ENCODE results near the gene AQP9. TPM values are rescaled to one million over a fixed set of nuclear protein-coding genes. Genes with fewer than 3 reads are reported as not detected.
A peak's percentile ranks its signal among the peaks of the same experiment; 100 is the strongest.

The AQP9 gene
- polyA plus RNA-seq, 5 donors = 0.18 to 0.31 (median 0.28) TPM; not detected in 1

DNA sequence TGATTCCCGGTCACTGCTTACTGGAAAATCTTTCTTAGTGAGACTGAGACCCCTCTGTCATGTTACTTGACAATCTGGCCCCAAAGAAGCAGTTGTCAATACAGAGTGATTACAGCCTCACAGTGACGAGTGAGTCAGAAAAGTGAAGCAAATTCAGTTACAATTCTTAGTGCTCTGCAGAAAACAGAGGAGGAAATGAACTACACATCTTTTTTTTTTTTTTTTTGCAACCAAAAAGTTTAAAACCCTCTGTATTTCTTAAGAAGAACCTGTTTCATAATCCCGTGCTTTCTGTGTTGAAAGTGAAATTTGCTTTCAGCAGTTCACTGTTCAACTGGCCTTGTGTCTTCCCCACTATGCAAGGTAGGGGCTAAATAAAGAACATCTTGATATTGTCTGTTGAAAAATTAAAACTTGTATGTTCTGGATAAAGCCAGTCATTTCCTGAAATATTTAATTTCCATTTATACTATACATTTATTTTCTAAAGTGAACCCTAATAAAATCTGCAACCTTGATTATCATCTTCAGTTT lies 1.9 kb downstream of the AQP9 start:
- no peak for DNase-seq

DNA sequence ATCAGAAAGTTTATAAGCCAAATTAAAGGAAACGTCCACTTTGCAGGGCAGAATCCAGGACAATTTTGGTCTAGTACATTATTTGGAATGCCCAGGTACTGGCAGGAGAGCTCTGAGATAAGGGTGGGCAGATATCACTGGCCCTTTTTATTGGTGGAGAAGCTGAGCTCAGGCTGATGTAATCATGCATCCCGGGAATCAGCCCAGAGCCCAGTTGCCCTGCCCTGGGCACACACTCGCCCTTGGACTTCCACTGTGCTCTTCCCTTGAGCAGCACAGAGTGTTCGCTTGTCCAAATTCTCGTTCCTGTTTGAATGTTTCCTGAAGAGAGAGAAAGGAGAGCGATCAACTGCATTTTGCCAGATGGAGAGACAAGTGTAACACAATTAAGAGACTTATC lies 3.7 kb downstream of the AQP9 start:
- DNase-seq = no peak

- no peak for DNase-seq
These were observed 4.8 kb downstream of the AQP9 start for GRCh38 chr15:58142827-58143461.

DNA sequence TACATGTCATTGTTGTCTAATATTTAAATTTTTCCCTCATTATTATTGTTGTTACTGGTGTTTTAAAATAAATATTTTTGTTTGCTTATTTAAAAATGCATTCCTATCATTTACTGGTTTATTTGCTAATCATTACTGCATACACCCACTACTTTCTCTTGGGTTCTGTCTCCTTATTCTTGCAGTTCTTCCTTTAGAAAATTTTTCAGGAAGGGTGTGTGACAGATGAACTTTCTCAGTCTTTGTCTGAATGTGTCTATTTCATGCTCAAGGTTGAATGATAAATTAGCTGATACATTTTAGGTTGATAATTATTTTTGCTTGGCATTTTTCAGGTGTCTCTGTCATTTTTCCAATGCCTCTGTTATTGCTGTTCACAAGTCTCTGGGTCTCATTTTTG lies 7.4 kb downstream of the AQP9 start:
- DNase-seq = no peak

- no peak for DNase-seq
These were observed 8.0 kb downstream of the AQP9 start for GRCh38 chr15:58146211-58146610.

DNA sequence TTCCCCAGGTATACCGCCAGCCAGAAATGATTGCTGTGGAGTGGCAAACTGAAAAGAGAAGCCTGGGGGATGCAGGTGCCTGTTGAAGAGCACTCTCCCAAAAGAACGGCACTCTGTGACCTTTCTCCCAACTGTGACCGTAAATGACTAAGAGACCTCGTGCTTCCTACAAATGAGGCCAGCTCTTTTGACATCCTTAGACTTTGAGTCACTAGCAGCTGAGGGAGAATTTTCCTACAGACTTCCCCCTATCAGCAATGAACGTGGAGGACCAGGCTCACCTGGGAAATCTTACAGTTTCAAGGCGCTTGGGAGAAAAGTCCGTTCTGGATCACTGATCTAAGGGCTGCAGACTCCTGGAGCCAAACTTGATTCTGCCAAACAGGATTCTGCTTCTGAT lies 8.6 kb downstream of the AQP9 start:
- DNase-seq = no peak

DNA sequence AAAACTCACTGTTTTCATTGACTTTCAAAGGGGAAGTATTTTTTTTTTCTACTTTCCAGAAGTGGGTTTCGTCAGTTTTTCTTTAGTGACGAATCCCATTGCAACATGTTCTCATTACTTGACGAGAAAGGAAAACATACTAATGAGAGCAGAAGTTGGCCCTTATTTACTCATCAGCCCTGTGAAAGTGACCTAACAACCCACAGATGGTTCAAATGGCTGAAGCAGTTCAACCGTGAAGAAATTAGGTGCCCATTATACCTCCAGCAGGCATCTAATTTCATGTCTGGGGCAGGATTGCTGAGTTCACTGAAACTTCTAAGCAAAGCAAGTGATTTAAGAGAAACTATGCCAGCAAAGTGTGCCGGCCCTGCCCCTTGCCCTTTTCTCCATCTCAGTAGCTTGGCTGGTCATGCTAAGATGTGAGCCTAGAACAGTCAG lies 9.0 kb downstream of the AQP9 start:
- no peak for DNase-seq

DNA sequence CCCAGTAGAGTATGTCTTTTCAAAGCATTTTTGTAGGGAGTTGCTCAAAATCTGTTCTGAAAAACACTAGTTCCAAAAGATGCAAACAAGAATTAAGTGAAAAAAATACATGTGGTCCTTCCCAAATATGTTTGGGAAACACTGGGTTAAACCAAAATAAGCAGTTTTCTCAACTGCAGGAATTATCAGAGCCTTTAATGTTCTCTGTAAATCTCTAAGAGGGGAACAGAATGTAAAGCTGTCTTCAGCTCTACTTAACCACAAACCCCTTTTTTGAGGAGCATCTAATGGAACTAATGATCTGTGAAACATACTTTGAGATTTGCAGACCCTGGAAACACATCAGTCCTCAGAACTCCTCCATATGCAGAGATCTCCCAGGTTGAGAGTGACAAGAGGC lies 9.9 kb downstream of the AQP9 start:
- DNase-seq = no peak

DNA sequence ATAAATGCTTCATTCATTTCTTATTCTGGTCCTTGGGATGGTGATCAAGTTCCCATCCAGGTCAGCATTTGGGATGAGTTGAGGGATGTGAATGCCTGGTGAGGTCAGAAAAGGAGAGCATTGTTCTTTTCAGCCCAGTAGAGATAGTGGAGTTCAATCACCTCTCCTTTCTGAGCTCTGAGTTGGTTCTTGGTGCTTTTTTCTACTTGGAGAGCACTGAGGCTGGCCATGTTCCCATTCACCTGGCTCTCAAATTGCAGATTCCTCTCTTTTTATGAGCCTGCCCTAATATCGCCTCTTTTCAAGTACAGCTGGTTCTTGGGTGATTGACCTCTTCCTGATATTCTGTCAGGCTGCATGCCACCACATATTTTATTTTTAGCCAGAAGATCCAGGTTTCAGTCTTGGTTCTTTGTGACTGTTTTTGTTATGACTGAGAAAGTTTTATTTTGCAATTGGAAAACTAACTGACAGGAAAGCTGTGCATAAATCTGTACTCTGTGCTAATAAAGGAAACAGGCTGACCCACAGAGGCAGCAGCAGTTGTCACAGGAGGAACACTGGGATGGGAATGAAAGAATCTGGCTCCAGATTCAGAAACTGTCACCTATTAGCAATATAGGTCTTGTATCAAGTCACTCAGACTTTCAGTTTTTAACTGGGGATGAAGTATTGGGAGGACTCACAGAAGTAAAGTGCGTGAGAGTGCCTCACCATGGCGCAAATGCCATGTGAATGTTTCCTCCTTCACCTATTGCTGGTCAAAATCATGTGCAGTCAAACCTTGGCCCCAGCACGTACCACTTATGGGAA lies 10.7 kb downstream of the AQP9 start:
- DNase-seq = no peak

DNA sequence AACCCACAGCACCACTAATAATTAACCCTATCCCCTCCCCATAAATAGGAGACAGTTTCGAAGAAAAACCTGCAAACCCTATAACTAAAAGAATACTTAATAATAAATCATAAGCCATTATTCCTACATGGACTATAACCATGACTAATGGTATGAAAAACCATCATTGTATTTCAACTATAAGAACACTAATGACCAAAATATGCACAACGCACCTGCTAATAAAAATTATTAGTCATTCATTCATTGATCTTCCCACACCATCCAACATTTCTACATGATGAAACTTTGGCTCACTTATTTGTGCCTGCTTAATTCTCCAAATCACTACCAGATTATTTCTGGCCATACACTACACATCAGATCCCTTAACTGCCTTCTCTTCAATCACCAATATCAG lies 16.6 kb downstream of the AQP9 start:
- DNase-seq = no peak

DNA sequence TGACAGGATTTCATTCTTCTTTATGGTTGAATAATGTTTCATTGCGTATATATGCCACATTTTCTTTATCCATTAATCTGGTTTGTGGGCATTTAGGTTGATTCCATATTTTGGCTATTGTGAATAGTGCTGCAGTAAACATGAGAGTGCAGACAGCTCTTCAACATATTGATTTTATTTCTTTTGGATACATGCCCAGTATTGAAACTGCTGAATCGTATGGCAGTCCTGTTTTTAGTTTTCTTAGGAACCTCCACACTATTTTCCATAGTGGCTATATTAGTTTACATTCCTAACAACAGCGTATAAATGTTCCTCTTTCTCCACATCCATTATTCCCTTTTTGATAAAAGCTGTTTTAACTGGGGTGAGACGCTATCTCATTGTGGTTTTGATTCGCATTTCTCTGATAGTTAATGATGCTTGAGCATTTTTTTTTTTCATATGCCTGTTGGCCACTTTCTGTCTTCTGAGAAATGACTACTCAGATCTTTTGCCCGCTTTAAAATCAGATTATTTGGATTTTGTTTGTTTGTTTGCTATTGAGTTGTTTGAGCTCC lies 21.7 kb downstream of the AQP9 start:
- no peak for DNase-seq

DNA sequence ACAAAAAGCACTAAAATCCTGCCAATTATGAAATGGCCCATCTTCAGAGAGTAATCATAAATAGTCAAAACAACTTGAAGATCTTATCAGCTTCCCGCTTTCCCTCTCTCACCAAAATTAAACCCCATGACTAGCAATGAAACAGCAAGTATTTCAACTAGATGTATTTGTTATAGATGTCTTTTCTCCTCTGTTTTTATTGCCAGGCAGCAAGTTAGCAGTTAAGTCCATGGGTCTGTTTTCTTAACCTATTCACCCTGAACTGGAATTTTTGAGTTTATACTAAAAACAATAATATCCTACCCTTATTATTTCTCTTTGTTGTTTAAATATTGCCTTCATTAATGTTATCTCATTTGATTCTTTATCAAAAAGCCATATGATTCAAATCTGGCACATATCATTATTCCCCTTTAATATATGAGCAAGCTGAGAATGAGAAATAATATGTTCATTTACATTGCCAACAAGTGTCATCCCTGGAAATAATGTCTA lies 23.3 kb downstream of the AQP9 start:
- DNase-seq = no peak

- no peak for DNase-seq
These were observed 25.8 kb downstream of the AQP9 start for GRCh38 chr15:58163985-58164384.

DNA sequence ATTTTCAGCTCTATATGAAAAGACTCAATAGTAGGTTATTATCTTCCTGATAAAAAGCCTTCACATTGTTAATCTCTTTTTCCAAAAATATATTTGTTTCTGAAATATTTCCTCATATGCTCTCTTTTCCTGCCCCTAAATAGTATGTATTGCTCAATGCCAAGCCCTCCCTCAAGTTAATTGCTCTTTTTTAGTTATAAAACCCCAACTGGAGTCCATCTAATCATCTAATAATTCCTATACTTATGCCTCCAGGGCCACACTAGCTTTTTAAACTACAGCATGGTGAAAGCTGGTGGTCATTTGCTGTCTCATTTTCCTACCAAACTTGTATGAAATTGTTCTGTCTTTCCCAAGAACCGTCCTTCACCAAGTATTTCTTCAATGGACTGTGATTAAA lies 26.7 kb downstream of the AQP9 start:
- peak in 1 of 2 donors; percentile 60 for DNase-seq

DNA sequence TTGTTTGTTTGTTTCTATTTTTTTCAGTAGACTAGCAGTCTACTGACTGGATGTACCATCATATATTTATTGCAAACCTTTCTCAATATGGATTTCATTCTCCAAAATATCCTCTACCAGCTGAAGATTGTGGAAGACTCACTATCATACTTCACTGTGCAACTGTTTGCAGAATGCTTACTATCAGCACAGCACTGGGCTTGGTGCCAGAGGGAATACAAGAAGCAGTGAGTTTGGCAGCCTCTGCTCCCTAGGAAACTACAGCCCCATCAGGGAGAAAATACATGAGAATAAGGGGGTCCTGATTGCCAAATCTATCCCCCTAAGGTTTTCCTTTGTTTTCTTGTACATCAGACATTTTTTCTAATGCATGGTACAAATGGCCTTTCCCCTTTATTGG lies 27.5 kb downstream of the AQP9 start:
- DNase-seq = peak; percentile 75

GRCh38 chr15:58167095-58167691 lies 29.0 kb downstream of the AQP9 start:
- no peak for DNase-seq

DNA sequence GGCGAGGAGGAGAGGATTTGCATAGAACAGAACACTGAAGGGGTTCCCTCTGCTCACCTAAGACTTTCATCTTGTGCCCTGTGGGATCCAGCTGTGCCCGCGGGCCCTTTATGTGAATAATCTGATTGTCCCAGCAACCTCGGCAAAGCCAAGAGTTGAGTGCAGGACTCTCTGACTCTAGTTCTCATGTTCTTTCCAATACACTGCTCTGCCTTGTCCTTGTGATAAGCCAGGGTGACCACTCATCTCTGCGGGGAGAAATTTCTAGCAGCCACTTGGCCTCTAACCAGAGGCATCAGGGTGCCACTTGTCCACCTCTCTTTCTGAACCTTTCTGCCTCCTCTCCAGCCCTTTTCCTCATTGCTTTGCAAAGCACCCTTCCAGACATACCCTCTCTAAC lies 31.8 kb downstream of the AQP9 start:
- DNase-seq = no peak

DNA sequence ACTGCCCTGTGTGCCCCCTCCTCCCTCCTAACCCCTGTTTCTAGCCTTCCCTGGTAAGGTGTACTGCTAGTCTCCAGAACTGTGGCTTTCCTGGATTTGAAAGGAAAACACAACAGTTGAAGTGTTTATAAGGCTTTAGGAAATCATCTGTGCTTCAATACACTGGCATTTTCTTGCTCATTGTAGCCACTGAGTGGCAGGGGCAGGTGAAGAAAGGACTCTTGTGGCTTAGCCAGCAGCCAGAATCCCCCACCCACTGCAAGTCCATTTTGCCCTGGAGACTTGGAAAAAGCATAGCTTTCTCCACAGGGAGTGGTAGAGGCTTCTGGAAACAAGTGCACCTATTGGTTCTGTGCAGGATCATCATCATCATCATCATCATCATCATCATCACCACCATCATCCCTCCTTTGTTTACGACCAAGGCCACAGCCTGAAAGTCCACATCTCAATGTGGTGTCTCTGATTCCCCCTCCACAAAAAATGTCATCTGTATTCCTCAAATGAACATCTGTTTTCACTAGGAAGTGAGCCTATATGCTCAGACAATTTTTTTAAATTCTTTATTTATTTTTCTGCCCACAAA lies 33.4 kb downstream of the AQP9 start:
- DNase-seq = no peak

DNA sequence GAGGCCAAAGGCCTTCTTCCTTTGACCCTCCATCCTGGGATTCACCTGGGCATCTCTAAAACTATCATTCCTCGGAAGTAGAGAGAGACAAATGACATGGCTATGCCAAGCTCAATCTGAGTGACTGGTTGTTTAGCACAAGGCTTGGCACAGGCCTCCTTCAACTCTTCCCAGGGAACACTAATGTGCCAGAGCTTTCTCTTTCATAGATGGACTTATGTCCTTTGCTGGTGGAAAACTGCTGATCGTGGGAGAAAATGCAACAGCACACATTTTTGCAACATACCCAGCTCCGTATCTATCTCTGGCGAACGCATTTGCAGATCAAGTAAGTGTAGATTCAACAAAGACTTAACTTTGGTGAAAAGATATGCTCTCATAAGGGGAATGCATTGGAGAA lies 36.5 kb downstream of the AQP9 start:
- DNase-seq = no peak

DNA sequence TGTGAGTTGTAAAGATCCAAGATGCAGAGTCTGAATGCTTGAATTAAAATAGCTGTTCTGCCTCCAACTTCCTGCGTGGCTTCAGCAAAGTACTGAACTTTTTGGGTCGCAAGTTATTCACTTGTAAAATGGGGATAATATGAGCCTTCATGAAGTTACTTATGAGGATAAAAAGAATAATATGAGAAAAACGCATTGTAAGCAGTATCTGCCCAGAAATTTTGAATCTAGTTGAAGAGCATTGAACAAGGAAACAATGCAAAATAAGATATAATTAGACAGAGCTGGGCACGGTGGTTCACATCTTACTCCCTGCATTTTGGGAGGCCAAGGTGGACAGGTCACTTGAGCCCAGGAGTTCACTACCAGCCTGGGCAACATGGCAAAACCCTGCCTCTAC lies 37.8 kb downstream of the AQP9 start:
- DNase-seq = no peak

- no peak for DNase-seq
These were observed 40.5 kb downstream of the AQP9 start for GRCh38 chr15:58178668-58179067.

DNA sequence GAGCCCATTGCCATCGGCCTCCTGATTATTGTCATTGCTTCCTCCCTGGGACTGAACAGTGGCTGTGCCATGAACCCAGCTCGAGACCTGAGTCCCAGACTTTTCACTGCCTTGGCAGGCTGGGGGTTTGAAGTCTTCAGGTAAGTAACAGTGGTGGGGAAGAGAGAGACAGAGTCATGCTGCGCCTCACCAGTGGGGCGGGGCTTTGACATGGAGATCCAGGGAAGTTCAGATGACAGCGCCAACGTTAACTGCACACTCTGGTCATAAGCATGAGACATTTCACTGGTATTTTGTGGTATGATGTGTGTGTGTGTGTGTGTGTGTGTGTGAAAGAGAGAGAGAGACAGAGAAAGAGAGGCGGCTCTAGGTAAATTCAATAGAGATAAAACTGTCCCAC lies 41.0 kb downstream of the AQP9 start:
- DNase-seq = no peak
